ENCODE measurements around the gene KLHL11. TPM values are rescaled to one million over a fixed set of nuclear protein-coding genes. Genes with fewer than 3 reads are reported as not detected.

Gene KLHL11
- total and polyA plus RNA-seq, 2 of the 8 experiments (the other 6 are each of a cell fraction or from before 2014, with no cell fraction given), result 4.2 to 13.7 TPM

GRCh38 chr17:41907185-41907556 is 41.9 kb upstream of the KLHL11 start:
- H3K56ac ChIP-seq (replicated peaks; ENCODE audit: insufficient read length, low read depth, low read length), result no peak overlapping the region
- H3K27ac ChIP-seq (ENCODE audit: low read depth, low read length), result no peak overlapping the region
- TF ChIP-seq EP300 (IDR thresholded peaks at IDR 0.05; ENCODE audit: borderline replicate concordance in 1 of 2, low read depth in 2 of 2, low read length in 2 of 2) (no peak), GABPA (IDR thresholded peaks at IDR 0.05; ENCODE audit: borderline replicate concordance, insufficient read depth, low read length) (no peak), CHD1 (IDR thresholded peaks at IDR 0.05; ENCODE audit: low read depth, low read length) (no peak), CHD2 (IDR thresholded peaks at IDR 0.05; ENCODE audit: low read length) (no peak), RFX5 (IDR thresholded peaks at IDR 0.05; ENCODE audit: borderline replicate concordance, low read depth, low read length) (no peak), USF2 (IDR thresholded peaks at IDR 0.05; ENCODE audit: low read length) (no peak)
- H2BK5ac ChIP-seq (ENCODE audit: low read depth, low read length), result no peak overlapping the region
- H3K9me3 ChIP-seq (ENCODE audit: insufficient read depth in 2 of 2, low read depth in 1 of 2, low read length in 1 of 2), result no peaks in the 10 kb centered on the region
- peaks cover 20 to 40% of the 10 kb centered on the region in 2 experiments for H4K20me1 ChIP-seq (replicated peaks in 1 of 2; ENCODE audit: control insufficient read depth in 1 of 2, insufficient read depth in 2 of 2, low read length in 2 of 2)
- H3K36me3 ChIP-seq (ENCODE audit: control insufficient read depth in 2 of 4, insufficient read depth in 4 of 4, low read length in 3 of 4), result peaks cover 63 to 98% (median 87%) of the 10 kb centered on the region in 4 experiments
- no peak for DNase-seq (ENCODE audit: low read depth in 1 of 2, low spot score in 2 of 2)
- POLR2A ChIA-PET (ENCODE audit: partially characterized antibody), result interaction anchor here (0.6 to 2.6 kb wide), 4 partner anchors 10 to 19 kb away, joined by 3 to 9 read pairs (median 6); partner anchors contain the start of gene ACLY
- no peak overlapping the region for H3K18ac ChIP-seq (ENCODE audit: extremely low read depth, low read length)
- no peak overlapping the region for H2BK12ac ChIP-seq (ENCODE audit: low read depth, low read length)
- no peak overlapping the region for H4K91ac ChIP-seq (replicated peaks; ENCODE audit: insufficient read length, low read length)
- no peak overlapping the region for H3K23ac ChIP-seq (ENCODE audit: insufficient read length)
- H3K4me3 ChIP-seq (ENCODE audit: extremely low read depth in 1 of 4, insufficient read depth in 2 of 4, low read depth in 3 of 4, low read length in 4 of 4), result no peak overlapping the region
- no peak overlapping the region for H2AK5ac ChIP-seq (ENCODE audit: low read depth, low read length)
- CTCF ChIA-PET (ENCODE audit: partially characterized antibody), result no interaction called here
- no peak overlapping the region for H2BK20ac ChIP-seq (ENCODE audit: low read length)
- no peak overlapping the region for H2BK15ac ChIP-seq (ENCODE audit: low read length)
- no peak overlapping the region for H3K4ac ChIP-seq (replicated peaks; ENCODE audit: insufficient read length, low read depth, low read length)
- no peaks in the 10 kb centered on the region for H3K27me3 ChIP-seq (replicated peaks in 1 of 4; ENCODE audit: control insufficient read depth in 3 of 4, extremely low read depth in 1 of 4, insufficient read depth in 3 of 4, low read length in 3 of 4)
- H3K9ac ChIP-seq (replicated peaks in 1 of 4; ENCODE audit: extremely low read depth in 1 of 4, low read depth in 3 of 4, low read length in 3 of 4), result no peak overlapping the region
- no peak overlapping the region for H3K4me2 ChIP-seq (ENCODE audit: insufficient read depth in 1 of 2, low read depth in 2 of 2, low read length in 2 of 2)
- H2BK120ac ChIP-seq (replicated peaks; ENCODE audit: low read depth, low read length), result no peak overlapping the region
- H3K14ac ChIP-seq (ENCODE audit: insufficient read length), result no peak overlapping the region
- 97% methylated on average over 7 of the region's 8 CpGs; no CpG with 5 or more reads in 1 of the 2 experiments for WGBS, 2 experiments (ENCODE audit: extremely low coverage in 1 of 2, insufficient coverage in 1 of 2, insufficient read length in 1 of 2, insufficient replicate concordance in 2 of 2, low coverage in 1 of 2, low lambda C conversion rate in 2 of 2, missing lambda C conversion rate in 1 of 2)
- no peaks in the 10 kb centered on the region; a peak in 1 of 7 replicates for H3K4me1 ChIP-seq (replicated peaks in 1 of 4; ENCODE audit: control insufficient read depth in 3 of 4, insufficient read depth in 4 of 4, low read length in 3 of 4)
- H3K79me2 ChIP-seq (ENCODE audit: control insufficient read depth in 1 of 2, insufficient read depth in 2 of 2, low read length in 2 of 2), result peaks cover 0 to 16% of the 10 kb centered on the region in 2 experiments; a peak in 2 of 4 replicates
- no peak overlapping the region for H2AFZ ChIP-seq (ENCODE audit: low read length)
- H4K5ac ChIP-seq (ENCODE audit: insufficient read length, low read depth, low read length), result no peak overlapping the region
- no peak overlapping the region for H4K8ac ChIP-seq (ENCODE audit: extremely low read depth, insufficient read depth, low read length)
- H3K79me1 ChIP-seq (ENCODE audit: low read depth, low read length), result peaks cover 11% of the 10 kb centered on the region
- H3K23me2 ChIP-seq (ENCODE audit: low read depth, low read length), result no peaks in the 10 kb centered on the region; the same call in 1 of the 2 replicates
- no peak for FAIRE-seq

All from H1 (cell line).